ENCODE data around the gene JMJD6. TPM values are rescaled to one million over a fixed set of nuclear protein-coding genes. Genes with fewer than 3 reads are reported as not detected.

The JMJD6 gene
- total and polyA plus RNA-seq, 9 of the 15 experiments (the other 6 are each of a cell fraction or from before 2014, with no cell fraction given): 2.5 to 52.3 (median 36.3) TPM

DNA sequence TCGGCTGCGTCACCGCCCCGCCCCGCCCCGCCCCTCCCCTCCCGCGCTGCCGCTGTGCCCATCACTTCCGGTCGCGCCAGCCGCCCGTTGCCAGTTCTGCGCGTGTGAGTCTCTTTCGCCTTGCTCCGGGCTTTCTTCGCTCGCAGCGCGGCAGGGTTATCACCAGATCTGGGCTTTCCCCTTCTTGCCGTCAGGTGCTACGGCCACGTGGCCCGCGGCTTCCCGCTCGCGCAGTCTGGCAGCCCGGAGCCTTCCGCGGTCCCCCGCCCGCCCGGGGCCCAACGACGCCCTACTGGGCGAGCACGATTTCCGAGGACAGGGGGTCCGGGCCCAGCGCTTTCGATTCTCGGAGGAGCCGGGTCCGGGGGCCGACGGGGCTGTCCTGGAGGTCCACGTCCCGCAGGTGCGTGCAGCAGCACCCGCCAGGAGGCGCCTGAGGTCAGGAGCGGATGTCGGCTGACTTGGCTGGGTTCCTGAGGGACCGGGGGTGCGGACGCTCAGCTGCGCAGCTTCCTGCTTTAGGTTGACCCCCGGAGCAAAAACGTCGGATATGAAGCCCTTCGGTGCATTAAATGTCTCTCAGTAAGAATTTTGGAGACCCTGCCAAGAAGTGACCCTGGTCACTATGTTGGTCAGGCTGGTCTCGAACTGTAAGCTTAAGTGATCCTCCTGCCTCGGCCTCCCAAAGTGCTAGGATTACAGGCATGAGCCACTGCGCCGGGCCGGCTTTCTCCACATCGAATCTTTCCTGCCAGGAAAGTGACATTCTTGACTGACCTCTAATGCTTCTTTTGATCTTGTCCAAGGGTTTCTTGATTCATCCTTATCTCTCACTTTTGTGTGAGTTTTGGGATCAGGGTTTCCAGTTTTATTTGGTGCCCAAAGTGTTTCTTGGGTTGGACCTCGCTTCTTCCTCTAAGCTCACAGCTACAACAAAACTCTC, 641 bp upstream of the JMJD6 start, which contains the start of gene METTL23 (continued):
- no peak for TF ChIP-seq MTF1 (CRISPR knock-in tag; IDR thresholded peaks at IDR 0.05; ENCODE audit: borderline replicate concordance)
- TF ChIP-seq, protein P1, sequence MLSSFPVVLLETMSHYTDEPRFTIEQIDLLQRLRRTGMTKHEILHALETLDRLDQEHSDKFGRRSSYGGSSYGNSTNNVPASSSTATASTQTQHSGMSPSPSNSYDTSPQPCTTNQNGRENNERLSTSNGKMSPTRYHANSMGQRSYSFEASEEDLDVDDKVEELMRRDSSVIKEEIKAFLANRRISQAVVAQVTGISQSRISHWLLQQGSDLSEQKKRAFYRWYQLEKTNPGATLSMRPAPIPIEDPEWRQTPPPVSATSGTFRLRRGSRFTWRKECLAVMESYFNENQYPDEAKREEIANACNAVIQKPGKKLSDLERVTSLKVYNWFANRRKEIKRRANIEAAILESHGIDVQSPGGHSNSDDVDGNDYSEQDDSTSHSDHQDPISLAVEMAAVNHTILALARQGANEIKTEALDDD (IDR thresholded peaks at IDR 0.05): no peak
- TF ChIP-seq, protein P2, sequence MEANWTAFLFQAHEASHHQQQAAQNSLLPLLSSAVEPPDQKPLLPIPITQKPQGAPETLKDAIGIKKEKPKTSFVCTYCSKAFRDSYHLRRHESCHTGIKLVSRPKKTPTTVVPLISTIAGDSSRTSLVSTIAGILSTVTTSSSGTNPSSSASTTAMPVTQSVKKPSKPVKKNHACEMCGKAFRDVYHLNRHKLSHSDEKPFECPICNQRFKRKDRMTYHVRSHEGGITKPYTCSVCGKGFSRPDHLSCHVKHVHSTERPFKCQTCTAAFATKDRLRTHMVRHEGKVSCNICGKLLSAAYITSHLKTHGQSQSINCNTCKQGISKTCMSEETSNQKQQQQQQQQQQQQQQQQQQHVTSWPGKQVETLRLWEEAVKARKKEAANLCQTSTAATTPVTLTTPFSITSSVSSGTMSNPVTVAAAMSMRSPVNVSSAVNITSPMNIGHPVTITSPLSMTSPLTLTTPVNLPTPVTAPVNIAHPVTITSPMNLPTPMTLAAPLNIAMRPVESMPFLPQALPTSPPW (CRISPR knock-in tag; IDR thresholded peaks at IDR 0.05): peak; percentile 95
- TF ChIP-seq GATA2 (CRISPR knock-in tag; IDR thresholded peaks at IDR 0.05): peak; percentile 79
- no peak for TF ChIP-seq MYNN (IDR thresholded peaks at IDR 0.05)
- no peak for TF ChIP-seq MYNN (CRISPR knock-in tag; IDR thresholded peaks at IDR 0.05)
- no peak for TF ChIP-seq MCM7 (IDR thresholded peaks at IDR 0.05)
- TF ChIP-seq ZNF785 (CRISPR knock-in tag; IDR thresholded peaks at IDR 0.05): no peak
- TF ChIP-seq, protein P3, sequence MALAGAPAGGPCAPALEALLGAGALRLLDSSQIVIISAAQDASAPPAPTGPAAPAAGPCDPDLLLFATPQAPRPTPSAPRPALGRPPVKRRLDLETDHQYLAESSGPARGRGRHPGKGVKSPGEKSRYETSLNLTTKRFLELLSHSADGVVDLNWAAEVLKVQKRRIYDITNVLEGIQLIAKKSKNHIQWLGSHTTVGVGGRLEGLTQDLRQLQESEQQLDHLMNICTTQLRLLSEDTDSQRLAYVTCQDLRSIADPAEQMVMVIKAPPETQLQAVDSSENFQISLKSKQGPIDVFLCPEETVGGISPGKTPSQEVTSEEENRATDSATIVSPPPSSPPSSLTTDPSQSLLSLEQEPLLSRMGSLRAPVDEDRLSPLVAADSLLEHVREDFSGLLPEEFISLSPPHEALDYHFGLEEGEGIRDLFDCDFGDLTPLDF (CRISPR knock-in tag; IDR thresholded peaks at IDR 0.05): peak; percentile 71
- TF ChIP-seq KAT7 (CRISPR knock-in tag; IDR thresholded peaks at IDR 0.05; ENCODE audit: borderline replicate concordance): 0 out of 2 replicates have a peak, but pooled peaks have one; percentile 79
- TF ChIP-seq, protein P4, sequence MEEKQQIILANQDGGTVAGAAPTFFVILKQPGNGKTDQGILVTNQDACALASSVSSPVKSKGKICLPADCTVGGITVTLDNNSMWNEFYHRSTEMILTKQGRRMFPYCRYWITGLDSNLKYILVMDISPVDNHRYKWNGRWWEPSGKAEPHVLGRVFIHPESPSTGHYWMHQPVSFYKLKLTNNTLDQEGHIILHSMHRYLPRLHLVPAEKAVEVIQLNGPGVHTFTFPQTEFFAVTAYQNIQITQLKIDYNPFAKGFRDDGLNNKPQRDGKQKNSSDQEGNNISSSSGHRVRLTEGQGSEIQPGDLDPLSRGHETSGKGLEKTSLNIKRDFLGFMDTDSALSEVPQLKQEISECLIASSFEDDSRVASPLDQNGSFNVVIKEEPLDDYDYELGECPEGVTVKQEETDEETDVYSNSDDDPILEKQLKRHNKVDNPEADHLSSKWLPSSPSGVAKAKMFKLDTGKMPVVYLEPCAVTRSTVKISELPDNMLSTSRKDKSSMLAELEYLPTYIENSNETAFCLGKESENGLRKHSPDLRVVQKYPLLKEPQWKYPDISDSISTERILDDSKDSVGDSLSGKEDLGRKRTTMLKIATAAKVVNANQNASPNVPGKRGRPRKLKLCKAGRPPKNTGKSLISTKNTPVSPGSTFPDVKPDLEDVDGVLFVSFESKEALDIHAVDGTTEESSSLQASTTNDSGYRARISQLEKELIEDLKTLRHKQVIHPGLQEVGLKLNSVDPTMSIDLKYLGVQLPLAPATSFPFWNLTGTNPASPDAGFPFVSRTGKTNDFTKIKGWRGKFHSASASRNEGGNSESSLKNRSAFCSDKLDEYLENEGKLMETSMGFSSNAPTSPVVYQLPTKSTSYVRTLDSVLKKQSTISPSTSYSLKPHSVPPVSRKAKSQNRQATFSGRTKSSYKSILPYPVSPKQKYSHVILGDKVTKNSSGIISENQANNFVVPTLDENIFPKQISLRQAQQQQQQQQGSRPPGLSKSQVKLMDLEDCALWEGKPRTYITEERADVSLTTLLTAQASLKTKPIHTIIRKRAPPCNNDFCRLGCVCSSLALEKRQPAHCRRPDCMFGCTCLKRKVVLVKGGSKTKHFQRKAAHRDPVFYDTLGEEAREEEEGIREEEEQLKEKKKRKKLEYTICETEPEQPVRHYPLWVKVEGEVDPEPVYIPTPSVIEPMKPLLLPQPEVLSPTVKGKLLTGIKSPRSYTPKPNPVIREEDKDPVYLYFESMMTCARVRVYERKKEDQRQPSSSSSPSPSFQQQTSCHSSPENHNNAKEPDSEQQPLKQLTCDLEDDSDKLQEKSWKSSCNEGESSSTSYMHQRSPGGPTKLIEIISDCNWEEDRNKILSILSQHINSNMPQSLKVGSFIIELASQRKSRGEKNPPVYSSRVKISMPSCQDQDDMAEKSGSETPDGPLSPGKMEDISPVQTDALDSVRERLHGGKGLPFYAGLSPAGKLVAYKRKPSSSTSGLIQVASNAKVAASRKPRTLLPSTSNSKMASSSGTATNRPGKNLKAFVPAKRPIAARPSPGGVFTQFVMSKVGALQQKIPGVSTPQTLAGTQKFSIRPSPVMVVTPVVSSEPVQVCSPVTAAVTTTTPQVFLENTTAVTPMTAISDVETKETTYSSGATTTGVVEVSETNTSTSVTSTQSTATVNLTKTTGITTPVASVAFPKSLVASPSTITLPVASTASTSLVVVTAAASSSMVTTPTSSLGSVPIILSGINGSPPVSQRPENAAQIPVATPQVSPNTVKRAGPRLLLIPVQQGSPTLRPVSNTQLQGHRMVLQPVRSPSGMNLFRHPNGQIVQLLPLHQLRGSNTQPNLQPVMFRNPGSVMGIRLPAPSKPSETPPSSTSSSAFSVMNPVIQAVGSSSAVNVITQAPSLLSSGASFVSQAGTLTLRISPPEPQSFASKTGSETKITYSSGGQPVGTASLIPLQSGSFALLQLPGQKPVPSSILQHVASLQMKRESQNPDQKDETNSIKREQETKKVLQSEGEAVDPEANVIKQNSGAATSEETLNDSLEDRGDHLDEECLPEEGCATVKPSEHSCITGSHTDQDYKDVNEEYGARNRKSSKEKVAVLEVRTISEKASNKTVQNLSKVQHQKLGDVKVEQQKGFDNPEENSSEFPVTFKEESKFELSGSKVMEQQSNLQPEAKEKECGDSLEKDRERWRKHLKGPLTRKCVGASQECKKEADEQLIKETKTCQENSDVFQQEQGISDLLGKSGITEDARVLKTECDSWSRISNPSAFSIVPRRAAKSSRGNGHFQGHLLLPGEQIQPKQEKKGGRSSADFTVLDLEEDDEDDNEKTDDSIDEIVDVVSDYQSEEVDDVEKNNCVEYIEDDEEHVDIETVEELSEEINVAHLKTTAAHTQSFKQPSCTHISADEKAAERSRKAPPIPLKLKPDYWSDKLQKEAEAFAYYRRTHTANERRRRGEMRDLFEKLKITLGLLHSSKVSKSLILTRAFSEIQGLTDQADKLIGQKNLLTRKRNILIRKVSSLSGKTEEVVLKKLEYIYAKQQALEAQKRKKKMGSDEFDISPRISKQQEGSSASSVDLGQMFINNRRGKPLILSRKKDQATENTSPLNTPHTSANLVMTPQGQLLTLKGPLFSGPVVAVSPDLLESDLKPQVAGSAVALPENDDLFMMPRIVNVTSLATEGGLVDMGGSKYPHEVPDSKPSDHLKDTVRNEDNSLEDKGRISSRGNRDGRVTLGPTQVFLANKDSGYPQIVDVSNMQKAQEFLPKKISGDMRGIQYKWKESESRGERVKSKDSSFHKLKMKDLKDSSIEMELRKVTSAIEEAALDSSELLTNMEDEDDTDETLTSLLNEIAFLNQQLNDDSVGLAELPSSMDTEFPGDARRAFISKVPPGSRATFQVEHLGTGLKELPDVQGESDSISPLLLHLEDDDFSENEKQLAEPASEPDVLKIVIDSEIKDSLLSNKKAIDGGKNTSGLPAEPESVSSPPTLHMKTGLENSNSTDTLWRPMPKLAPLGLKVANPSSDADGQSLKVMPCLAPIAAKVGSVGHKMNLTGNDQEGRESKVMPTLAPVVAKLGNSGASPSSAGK (IDR thresholded peaks at IDR 0.05): peak; percentile 93
